ENCODE data around the gene MRPL28.
"Not testable (repeated sequence)": the region's sequence is repeated elsewhere in the genome, so short reads cannot be mapped to it uniquely, and the experiment has no call there.

MRPL28 gene

DNA sequence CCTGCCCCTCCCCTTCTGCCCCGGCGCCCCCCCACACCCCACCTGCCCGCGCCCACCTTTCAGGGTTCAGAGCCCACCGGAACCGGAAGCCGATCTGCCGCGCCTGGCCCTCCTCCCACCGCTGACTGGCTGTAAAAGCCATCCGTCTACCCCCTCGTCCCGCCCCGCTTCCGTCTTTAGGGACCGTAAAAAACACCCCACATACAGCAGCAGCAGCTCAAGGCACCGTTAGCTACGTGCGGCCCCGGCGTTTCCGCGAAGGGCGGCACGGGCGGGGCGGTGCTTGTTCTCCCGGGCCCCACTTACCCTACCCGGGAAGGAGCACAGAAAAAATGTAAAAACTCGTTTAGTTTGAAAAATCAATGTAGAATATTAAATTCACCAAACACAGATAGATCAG, at the start of gene MRPL28:
Gene MRPL28, minus strand, starts transcription at position 96 of the 400 bp plus-strand sequence. CDS start 320 bp downstream, outside the sequence.
- DNase-seq = peak; percentile 91

DNA sequence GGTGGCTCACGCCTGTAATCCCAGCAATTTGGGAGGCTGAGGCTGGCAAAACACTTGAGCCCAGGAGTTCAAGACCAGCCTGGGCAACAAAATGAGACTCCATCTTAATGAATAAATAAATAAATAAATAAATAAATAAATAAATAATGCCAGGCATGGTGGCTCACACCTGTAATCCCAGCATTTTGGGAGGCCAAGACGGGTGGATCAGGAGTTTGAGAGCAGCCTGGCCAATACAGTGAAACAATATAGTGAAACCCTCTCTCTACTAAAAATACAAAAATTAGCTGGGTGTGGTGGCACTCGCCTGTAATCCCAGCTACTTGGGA, 44.8 kb upstream of the MRPL28 start:
- not testable (repeated sequence) for DNase-seq

- DNase-seq = no peak
These were observed 44.2 kb upstream of the MRPL28 start for GRCh38 chr16:414395-415169.

- DNase-seq = no peak
These were observed 41.4 kb upstream of the MRPL28 start for GRCh38 chr16:411576-412265.

DNA sequence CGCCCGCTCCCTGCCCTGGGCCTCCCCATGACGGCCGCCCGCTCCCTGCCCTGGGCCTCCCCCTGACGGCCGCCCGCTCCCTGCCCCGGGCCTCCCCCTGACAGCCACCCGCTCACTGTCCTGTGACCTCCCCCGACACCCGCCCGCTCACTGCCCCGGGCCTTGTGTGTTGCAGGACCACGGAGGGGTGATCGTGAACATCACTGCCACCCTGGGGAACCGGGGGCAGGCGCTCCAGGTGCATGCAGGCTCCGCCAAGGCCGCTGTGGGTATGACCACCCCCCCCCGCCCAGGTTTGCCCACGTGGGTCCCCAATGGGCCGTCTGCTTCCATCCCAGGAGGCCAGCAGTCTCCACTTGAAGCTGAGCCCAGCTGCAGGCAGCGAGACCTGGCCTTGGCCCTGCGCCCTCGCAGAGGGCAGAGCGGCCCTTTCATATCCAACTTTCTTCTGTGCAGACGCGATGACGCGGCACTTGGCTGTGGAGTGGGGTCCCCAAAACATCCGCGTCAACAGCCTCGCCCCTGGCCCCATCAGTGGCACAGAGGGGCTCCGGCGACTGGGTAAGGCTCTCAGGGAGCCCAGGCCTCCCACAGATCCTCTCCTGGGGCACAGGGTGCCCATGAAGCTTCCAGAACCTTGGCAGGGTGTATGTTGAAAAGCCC, 40.3 kb upstream of the MRPL28 start:
- no peak for DNase-seq

- no peak for DNase-seq
These were observed 36.9 kb upstream of the MRPL28 start for GRCh38 chr16:407253-407652.

DNA sequence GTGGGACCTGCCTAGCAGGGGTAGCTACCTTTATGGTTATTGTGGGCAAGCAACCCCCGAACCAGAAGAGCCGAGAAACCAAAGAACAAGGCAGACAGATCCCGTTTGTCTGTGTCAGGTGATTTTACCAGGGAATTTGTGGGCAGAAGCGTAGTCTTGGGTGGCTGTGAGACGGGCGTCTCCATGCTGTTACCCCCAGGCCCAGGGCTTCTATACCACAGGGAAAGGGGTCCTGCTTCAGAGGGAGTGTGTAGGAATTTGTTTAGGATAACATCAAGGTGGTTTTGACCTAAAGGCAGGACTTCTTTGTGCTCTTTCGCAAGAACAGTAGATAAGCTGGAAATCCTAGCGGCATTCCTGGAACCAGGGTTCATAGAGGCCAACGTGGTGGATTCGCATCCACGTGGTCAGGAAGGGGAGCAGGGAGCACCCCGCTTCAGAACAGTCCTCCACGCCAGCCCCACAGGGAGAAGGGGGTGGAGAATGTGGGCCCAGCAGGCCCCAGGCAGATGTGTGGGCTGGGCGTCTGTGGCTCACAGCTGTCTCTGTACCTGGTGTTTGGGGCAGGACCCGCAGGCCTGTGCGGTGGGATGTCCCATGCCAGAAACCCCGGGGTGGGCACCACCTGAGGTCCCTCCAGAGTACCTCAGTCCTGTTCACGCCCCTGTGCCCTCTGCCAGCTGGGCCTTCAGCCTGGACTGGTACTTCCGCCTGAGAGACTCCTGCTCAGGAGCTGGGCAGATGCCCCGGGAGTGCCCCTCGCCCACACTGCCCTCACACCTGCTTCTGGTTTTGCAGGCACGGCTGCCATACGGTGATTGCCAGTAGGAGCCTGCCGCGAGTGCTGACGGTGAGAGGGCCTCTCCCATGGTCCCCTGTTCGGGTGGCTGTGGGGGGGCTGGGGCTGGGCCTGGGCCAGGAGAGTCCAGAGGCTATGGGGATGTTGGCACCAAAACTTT, 35.5 kb upstream of the MRPL28 start:
- no peak for DNase-seq

DNA sequence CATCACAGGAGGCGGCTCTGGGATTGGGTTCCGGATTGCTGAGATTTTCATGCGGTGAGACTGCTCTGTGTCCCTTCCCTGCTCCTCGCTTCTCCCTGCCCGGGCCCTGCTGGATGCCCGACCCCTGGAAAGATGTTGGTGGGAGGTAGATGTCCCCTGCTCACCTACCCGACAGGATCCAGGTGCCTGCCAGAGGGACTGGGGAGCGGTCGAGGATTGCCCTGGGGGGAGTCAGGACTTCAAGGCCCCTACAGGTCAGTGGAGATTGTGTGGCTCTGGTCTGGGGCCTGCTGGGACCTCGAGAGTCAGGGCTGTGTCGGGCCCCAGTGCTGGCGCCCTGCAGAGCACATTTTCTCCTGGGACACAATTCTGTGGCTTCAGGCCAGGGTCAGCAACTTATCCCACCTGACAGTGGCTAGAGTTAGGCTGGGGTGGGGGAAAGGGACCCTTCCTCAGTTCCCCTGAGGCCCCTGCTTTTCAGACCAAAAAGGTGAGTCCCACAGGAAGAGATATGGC, 34.7 kb upstream of the MRPL28 start:
- DNase-seq = no peak

DNA sequence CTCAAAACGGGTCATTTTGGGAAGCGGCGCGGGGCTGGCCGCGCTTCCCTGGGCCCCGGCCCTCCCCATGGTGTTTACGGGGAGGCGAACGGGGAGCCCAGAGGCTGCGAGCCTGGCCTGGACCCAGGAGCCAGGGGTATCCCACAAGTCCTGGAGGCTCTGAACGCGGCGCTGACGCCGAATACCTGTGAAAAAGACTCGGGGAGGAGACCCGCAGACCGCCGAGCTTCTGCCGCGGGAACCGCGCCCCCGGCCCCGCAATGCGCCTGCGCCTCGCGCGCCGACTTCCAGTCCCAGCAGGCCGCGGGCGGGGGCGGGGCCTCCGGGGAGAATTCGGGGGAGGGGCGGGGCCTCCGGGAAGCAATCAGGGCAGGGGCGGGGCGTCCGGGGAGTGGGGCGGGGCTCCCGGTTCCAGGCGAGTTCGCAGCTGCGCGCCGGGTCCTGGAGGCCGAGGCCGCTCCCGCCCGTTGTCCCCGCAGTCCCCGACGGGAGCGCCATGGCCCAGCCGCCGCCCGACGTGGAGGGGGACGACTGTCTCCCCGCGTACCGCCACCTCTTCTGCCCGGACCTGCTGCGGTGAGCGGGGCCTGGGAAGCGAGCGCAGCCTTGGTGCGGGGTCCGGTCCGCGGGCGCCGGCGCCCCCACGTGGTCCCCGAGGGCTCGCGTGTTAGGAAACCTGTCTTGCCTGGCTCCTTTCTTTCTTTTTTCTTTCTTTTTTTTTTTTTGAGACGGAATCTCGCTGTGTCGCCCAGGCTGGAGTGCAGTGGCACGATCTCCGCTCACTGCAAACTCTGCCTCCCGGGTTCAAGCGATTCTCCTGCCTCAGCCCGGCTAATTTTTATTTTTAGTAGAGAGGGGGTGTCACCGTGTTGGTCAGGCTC, 31.4 kb upstream of the MRPL28 start, which contains the start of gene DECR2:
Gene DECR2, plus strand, starts transcription at position 418 of the 881 bp plus-strand sequence. Its CDS starts 79 bp downstream, at position 497.
- peak; percentile 95 to 100 for DNase-seq

DNA sequence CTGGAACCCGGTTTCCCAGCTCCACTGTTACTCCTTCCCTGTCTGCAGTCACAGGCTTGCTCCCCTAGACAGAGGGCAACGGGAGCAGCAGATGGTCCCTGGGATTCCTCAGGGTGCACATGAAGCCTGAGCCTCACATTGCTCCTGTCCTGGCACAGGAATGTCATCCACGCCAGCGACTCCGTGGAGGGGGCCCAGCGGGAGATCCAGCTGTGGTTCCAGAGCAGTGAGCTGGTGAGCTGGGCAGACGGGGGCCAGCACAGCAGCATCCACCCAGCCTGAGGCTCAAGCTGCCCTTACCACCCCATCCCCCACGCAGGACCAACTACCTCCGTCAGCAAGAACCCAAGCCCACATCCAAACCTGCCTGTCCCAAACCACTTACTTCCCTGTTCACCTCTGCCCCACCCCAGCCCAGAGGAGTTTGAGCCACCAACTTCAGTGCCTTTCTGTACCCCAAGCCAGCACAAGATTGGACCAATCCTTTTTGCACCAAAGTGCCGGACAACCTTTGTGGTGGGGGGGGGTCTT, 29.8 kb upstream of the MRPL28 start:
- DNase-seq = no peak

DNA sequence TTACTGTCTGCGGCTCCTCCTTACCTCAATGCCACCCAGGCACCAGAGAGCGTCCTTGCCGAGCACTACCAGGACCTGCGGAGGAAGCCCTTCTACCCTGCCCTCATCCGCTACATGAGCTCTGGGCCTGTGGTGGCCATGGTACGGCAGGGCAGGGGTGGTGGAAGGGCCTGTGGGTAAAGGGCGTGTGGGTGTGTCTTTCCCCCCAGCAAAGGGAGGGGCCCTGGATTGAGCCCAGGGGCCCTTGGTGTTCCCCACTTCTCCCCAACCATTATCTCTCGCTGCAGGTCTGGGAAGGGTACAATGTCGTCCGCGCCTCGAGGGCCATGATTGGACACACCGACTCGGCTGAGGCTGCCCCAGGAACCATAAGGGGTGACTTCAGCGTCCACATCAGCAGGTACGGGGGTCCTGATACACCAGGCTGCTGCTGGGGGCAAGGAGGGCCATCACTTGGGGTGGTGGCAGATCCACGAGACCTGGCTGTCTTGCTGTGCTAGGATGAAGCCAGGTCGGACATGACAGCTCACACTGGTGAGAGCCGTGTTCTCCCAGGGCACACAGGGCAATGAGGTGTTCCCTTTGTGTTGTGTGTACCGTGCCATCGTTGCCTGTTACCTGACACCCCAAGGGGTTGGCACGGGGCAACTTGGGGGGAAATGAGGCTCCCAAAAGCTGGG, 29.1 kb upstream of the MRPL28 start:
- DNase-seq = no peak

GRCh38 chr16:398561-399339, 28.4 kb upstream of the MRPL28 start:
- no peak for DNase-seq

GRCh38 chr16:397736-398332, 27.5 kb upstream of the MRPL28 start:
- no peak for DNase-seq

GRCh38 chr16:397135-397661, 26.9 kb upstream of the MRPL28 start, which contains the start of gene NME4:
Gene NME4, plus strand, starts transcription at chr16:397199. Its CDS starts 24 bp downstream, at chr16:397223.
- DNase-seq = no peak

- no peak for DNase-seq
These were observed 26.3 kb upstream of the MRPL28 start for GRCh38 chr16:396605-397004.

DNA sequence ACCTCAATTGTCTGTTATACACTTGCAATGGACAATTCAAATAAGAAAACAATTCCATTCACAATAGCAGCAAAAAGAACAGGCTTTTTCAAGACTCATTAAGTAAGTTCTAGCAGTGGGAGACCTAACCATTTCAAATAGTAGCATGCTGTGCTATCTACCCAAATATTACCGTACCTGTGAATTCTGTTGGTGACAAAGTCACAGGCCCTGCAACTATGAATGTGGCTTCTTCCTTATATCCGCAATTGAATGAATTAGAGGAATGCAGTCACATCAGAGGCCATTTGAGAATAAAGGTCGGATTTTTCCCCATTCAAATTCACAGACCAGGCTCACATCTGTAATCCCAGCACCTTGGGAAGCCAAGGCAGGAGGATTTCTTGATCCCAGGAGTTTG, 25.9 kb upstream of the MRPL28 start:
- no peak for DNase-seq

DNA sequence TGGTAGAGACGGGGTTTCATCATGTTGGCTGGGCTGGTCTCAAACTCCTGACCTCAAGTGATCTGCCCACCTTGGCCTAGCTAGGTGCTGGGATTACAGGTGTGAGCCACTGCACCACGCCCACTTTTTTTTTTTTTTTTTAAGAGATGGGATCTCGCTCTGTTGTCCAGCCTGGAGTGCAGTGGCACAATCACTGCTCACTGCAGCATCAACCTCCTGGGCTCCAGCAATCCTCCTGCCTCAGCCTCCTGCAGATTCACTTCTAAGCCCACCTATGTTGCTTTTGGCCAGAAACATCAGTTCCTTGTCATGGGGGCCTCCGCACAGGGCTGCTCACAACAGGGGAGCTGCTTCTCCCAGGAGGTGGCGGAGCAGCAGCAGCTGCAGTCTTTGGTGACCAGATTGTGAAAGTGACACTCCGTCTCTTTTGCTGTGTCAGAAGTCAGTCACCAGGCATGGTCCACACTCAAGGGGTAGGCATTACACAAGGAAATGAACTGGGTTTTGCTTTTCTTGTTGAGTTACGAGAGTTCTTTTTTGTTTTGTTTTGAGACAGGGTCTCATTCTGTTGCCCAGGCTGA, 22.2 kb upstream of the MRPL28 start:
- no peak for DNase-seq

GRCh38 chr16:391885-392335, 21.6 kb upstream of the MRPL28 start:
- peak; percentile 63 to 72 for DNase-seq
